ENCODE data around the gene ZNF862.

ZNF862 gene

DNA sequence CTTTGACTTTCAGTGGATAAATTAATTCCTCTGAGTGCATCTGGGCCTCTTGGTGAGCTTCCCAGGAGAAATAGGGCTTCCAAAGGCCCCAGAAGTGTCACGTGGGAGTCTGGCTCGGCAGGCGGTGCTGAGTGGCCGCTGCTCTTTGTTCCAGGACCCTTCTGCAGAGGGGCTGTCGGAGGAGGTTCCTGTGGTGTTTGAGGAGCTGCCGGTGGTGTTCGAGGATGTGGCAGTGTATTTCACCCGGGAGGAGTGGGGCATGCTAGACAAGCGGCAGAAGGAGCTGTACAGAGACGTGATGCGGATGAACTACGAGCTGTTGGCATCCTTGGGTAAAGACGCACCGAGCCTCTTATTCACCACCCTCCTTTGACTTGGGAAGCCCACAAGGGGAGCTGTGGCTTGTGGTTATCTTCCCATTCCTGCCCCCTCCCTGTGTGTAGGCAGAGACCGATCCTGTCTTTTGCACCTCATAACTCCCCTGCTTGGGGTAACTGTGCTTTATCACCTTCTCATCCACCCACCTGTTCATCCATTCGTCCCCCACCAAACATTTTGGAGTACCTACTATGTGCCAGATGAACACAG lies 11.9 kb downstream of the ZNF862 start (continued):
- TF ChIP-seq, protein P1, sequence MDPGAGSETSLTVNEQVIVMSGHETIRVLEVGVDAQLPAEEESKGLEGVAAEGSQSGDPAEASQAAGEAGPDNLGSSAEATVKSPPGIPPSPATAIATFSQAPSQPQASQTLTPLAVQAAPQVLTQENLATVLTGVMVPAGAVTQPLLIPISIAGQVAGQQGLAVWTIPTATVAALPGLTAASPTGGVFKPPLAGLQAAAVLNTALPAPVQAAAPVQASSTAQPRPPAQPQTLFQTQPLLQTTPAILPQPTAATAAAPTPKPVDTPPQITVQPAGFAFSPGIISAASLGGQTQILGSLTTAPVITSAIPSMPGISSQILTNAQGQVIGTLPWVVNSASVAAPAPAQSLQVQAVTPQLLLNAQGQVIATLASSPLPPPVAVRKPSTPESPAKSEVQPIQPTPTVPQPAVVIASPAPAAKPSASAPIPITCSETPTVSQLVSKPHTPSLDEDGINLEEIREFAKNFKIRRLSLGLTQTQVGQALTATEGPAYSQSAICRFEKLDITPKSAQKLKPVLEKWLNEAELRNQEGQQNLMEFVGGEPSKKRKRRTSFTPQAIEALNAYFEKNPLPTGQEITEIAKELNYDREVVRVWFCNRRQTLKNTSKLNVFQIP (CRISPR knock-in tag; IDR thresholded peaks at IDR 0.05; ENCODE audit: borderline replicate concordance, low read depth): no peak

DNA sequence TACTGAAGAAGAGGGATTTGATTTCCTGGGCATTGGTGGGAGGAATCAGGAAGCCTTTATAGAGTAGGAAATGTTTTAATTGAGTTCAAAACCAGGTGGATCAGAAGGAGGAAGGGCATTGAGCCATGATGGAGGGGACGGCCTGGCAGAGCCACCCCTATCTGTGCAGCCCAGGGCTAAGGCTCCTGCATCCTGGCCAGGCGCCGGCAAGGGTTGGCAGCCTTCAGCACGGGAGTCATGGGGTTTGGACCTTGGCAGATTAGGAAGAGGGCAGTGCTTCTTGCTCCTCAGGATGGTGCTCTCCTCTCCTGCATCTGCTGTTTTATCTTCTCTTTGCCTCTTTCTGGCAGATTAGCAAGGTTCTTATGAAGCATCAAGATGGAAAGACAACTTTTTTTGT lies 12.5 kb downstream of the ZNF862 start:
- no peak for ATAC-seq
- no peak for TF ChIP-seq OSR1 (CRISPR knock-in tag; IDR thresholded peaks at IDR 0.05)
- TF ChIP-seq, protein P2, sequence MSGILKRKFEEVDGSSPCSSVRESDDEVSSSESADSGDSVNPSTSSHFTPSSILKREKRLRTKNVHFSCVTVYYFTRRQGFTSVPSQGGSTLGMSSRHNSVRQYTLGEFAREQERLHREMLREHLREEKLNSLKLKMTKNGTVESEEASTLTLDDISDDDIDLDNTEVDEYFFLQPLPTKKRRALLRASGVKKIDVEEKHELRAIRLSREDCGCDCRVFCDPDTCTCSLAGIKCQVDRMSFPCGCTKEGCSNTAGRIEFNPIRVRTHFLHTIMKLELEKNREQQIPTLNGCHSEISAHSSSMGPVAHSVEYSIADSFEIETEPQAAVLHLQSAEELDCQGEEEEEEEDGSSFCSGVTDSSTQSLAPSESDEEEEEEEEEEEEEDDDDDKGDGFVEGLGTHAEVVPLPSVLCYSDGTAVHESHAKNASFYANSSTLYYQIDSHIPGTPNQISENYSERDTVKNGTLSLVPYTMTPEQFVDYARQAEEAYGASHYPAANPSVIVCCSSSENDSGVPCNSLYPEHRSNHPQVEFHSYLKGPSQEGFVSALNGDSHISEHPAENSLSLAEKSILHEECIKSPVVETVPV (CRISPR knock-in tag; IDR thresholded peaks at IDR 0.05): no peak
- TF ChIP-seq ZNF8 (CRISPR knock-in tag; IDR thresholded peaks at IDR 0.05): no peak
- TF ChIP-seq SNAI2 (CRISPR knock-in tag; IDR thresholded peaks at IDR 0.05): no peak
- no peak for TF ChIP-seq ZNF565 (CRISPR knock-in tag; conservative IDR thresholded peaks at IDR 0.05; ENCODE audit: low read depth)
- no peak for TF ChIP-seq CSDC2 (CRISPR knock-in tag; IDR thresholded peaks at IDR 0.05)
- no peak for TF ChIP-seq TCF4 (CRISPR knock-in tag; IDR thresholded peaks at IDR 0.05; ENCODE audit: borderline replicate concordance)
- TF ChIP-seq ZNF70 (CRISPR knock-in tag; IDR thresholded peaks at IDR 0.05): no peak
- no peak for TF ChIP-seq ISL1 (CRISPR knock-in tag; IDR thresholded peaks at IDR 0.05)
- TF ChIP-seq ESRRG (CRISPR knock-in tag; IDR thresholded peaks at IDR 0.05): no peak
- no peak for TF ChIP-seq PPARA (CRISPR knock-in tag; IDR thresholded peaks at IDR 0.05; ENCODE audit: borderline replicate concordance)
- no peak for TF ChIP-seq TOX (CRISPR knock-in tag; IDR thresholded peaks at IDR 0.05; ENCODE audit: borderline replicate concordance)
- TF ChIP-seq RARB (CRISPR knock-in tag; IDR thresholded peaks at IDR 0.05): no peak
- TF ChIP-seq ZFP3 (CRISPR knock-in tag; IDR thresholded peaks at IDR 0.05): no peak
- TF ChIP-seq, protein P3, sequence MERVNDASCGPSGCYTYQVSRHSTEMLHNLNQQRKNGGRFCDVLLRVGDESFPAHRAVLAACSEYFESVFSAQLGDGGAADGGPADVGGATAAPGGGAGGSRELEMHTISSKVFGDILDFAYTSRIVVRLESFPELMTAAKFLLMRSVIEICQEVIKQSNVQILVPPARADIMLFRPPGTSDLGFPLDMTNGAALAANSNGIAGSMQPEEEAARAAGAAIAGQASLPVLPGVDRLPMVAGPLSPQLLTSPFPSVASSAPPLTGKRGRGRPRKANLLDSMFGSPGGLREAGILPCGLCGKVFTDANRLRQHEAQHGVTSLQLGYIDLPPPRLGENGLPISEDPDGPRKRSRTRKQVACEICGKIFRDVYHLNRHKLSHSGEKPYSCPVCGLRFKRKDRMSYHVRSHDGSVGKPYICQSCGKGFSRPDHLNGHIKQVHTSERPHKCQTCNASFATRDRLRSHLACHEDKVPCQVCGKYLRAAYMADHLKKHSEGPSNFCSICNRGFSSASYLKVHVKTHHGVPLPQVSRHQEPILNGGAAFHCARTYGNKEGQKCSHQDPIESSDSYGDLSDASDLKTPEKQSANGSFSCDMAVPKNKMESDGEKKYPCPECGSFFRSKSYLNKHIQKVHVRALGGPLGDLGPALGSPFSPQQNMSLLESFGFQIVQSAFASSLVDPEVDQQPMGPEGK (CRISPR knock-in tag; IDR thresholded peaks at IDR 0.05; ENCODE audit: borderline replicate concordance): no peak
- no peak for TF ChIP-seq ARNTL (CRISPR knock-in tag; IDR thresholded peaks at IDR 0.05; ENCODE audit: borderline replicate concordance, low read depth)
- TF ChIP-seq ZC3H10 (CRISPR knock-in tag; IDR thresholded peaks at IDR 0.05): no peak
- TF ChIP-seq, protein P4, sequence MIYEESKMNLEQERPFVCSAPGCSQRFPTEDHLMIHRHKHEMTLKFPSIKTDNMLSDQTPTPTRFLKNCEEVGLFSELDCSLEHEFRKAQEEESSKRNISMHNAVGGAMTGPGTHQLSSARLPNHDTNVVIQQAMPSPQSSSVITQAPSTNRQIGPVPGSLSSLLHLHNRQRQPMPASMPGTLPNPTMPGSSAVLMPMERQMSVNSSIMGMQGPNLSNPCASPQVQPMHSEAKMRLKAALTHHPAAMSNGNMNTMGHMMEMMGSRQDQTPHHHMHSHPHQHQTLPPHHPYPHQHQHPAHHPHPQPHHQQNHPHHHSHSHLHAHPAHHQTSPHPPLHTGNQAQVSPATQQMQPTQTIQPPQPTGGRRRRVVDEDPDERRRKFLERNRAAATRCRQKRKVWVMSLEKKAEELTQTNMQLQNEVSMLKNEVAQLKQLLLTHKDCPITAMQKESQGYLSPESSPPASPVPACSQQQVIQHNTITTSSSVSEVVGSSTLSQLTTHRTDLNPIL (CRISPR knock-in tag; IDR thresholded peaks at IDR 0.05; ENCODE audit: low read depth): no peak

DNA sequence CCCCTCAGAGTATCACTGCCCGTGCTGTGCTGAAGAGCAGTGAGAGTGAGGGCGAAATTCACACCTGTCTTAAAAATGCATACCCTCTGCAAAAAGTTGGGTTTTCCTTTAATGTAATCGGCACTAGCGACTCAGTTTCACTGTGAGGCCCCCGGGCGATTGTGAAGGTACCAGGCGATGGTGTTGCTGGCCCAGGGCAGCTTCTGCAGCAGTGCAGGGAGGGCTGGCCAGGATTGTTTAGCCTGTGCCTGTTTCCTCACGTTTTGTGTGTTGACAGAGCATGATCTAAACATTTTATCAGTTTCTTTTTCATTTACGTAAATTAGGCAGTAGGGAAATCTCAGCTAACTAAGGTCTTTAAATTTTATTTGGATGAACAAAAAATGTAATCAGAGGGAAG lies 13.3 kb downstream of the ZNF862 start:
- TF ChIP-seq ESRRG (CRISPR knock-in tag; IDR thresholded peaks at IDR 0.05): no peak
- TF ChIP-seq ZNF565 (CRISPR knock-in tag; conservative IDR thresholded peaks at IDR 0.05; ENCODE audit: low read depth): no peak
- TF ChIP-seq, protein P4 (CRISPR knock-in tag; IDR thresholded peaks at IDR 0.05; ENCODE audit: low read depth): no peak
- no peak for TF ChIP-seq ISL1 (CRISPR knock-in tag; IDR thresholded peaks at IDR 0.05)

DNA sequence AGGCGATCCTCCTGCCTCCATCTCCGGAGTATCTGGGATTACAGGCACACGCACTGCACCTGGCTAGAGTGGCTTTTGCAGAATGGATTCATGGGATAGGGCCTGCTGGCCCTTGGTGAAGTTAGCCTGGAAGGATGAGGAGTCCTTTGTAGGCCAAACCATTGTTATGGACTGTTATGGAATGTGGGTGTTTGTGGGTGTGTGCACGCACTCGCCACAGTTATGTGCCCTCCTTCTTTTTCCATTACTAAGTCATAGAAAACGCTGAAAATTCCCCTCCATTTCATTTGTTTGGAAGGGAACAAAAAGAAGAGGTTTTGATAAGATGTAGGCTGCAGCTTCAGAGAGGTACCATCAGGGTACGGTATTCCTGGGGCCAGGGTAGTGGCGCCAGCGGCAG lies 15.0 kb downstream of the ZNF862 start:
- no peak for ATAC-seq
- TF ChIP-seq ZFP30 (CRISPR knock-in tag; IDR thresholded peaks at IDR 0.05): no peak
- no peak for TF ChIP-seq CSDC2 (CRISPR knock-in tag; IDR thresholded peaks at IDR 0.05)
- TF ChIP-seq RARB (CRISPR knock-in tag; IDR thresholded peaks at IDR 0.05): no peak
- TF ChIP-seq BACH2 (CRISPR knock-in tag; IDR thresholded peaks at IDR 0.05; ENCODE audit: borderline replicate concordance): no peak
- TF ChIP-seq OSR1 (CRISPR knock-in tag; IDR thresholded peaks at IDR 0.05): no peak
- no peak for TF ChIP-seq ZFP3 (CRISPR knock-in tag; IDR thresholded peaks at IDR 0.05)
- no peak for TF ChIP-seq PPARA (CRISPR knock-in tag; IDR thresholded peaks at IDR 0.05; ENCODE audit: borderline replicate concordance)
- TF ChIP-seq ZNF70 (CRISPR knock-in tag; IDR thresholded peaks at IDR 0.05): no peak
- TF ChIP-seq GLIS3 (CRISPR knock-in tag; IDR thresholded peaks at IDR 0.05): no peak
- TF ChIP-seq, protein P1 (CRISPR knock-in tag; IDR thresholded peaks at IDR 0.05; ENCODE audit: borderline replicate concordance, low read depth): no peak
- TF ChIP-seq, protein P2 (CRISPR knock-in tag; IDR thresholded peaks at IDR 0.05): no peak
- no peak for TF ChIP-seq ESRRG (CRISPR knock-in tag; IDR thresholded peaks at IDR 0.05)
- TF ChIP-seq TOX (CRISPR knock-in tag; IDR thresholded peaks at IDR 0.05; ENCODE audit: borderline replicate concordance): no peak
- TF ChIP-seq ZNF8 (CRISPR knock-in tag; IDR thresholded peaks at IDR 0.05): no peak
- no peak for TF ChIP-seq ISL1 (CRISPR knock-in tag; IDR thresholded peaks at IDR 0.05)

More for the DNA sequence above, 13.3 kb downstream of the ZNF862 start:
- ATAC-seq: no peak

Measured in SK-N-SH treated with all-trans-retinoic acid at 6 μM for 48 hours (cell line).